WTC11 (cell line): ENCODE measurements around the gene BLCAP. TPM values are rescaled to one million over a fixed set of nuclear protein-coding genes. Genes with fewer than 3 reads are reported as not detected.

ENCODE experiments used
- ATAC-seq: fragments of 200-7000 bp; cut with Tn5 transposase; 2 replicates; pipeline ENCODE4 v1.10.0; 2021; ENCODE audit warnings: mild to moderate bottlenecking, moderate library complexity
- CTCF ChIA-PET: fragments of 300-600 bp; sonication (Branson Sonifier 250); formaldehyde crosslinking; loops from one replicate; lab custom pipeline; 2021; ENCODE audit warnings: antibody characterized with exemption; lab: Charles Lee
- POLR2A ChIA-PET: fragments of 350-600 bp; sonication (Branson Sonifier 250); formaldehyde crosslinking; loops from one replicate; lab custom pipeline; 2021; ENCODE audit warnings: antibody characterized with exemption; lab: Charles Lee
- DNase-seq: peaks from one replicate; pipeline ENCODE4 v3.0.0; 2021; ENCODE audit warnings: low spot score
- H3K27ac Mint-ChIP-seq: 2 replicates; pipeline ENCODE4 v1.8.0; 2021; ENCODE audit warnings: mixed read lengths
- H3K27me3 Mint-ChIP-seq: 2 replicates; pipeline ENCODE4 v1.8.0; 2021; ENCODE audit warnings: low read depth, mild to moderate bottlenecking, moderate library complexity, mixed read lengths
- H3K36me3 Mint-ChIP-seq: 2 replicates; pipeline ENCODE4 v1.8.0; 2021; ENCODE audit warnings: mixed read lengths
- H3K4me1 Mint-ChIP-seq: 2 replicates; pipeline ENCODE4 v1.8.0; 2022; ENCODE audit warnings: mixed read lengths
- H3K4me3 Mint-ChIP-seq: 2 replicates; pipeline ENCODE4 v1.8.0; 2021; ENCODE audit warnings: mild to moderate bottlenecking, moderate library complexity, mixed read lengths
- H3K9me3 Mint-ChIP-seq: 2 replicates; pipeline ENCODE4 v1.8.0; 2021; ENCODE audit warnings: mixed read lengths
- AR ChIP-seq: fragments of 250-450 bp; sonication (Bioruptor Pico); IDR thresholded peaks from 2 replicates; pipeline ENCODE4 v1.9.0; 2021; ENCODE audit warnings: mild to moderate bottlenecking
- ATF6 ChIP-seq: sonication (generic); formaldehyde crosslinking; IDR thresholded peaks from 2 replicates; pipeline ENCODE4 v1.8.1; 2023; ENCODE audit warnings: mild to moderate bottlenecking, missing genetic modification reagents
- CREM ChIP-seq: sonication (generic); formaldehyde crosslinking; IDR thresholded peaks from 2 replicates; pipeline ENCODE4 v1.8.1; 2022; ENCODE audit warnings: mild to moderate bottlenecking, missing genetic modification reagents, moderate library complexity
- CTCF ChIP-seq: fragments of 200-600 bp; IDR thresholded peaks from 2 replicates; pipeline ENCODE4 v1.8.0; 2022; ENCODE audit warnings: antibody characterized with exemption
- E2F4 ChIP-seq: sonication (generic); formaldehyde crosslinking; IDR thresholded peaks from 2 replicates; pipeline ENCODE4 v1.8.1; 2022; ENCODE audit warnings: low read depth, mild to moderate bottlenecking, moderate library complexity, missing genetic modification reagents, borderline replicate concordance
- FOXP1 ChIP-seq: sonication (generic); formaldehyde crosslinking; IDR thresholded peaks from 2 replicates; pipeline ENCODE4 v1.8.0; 2022; ENCODE audit warnings: missing genetic modification reagents, mild to moderate bottlenecking, moderate library complexity, borderline replicate concordance
- FOXP4 ChIP-seq: sonication (generic); formaldehyde crosslinking; IDR thresholded peaks from 2 replicates; pipeline ENCODE4 v1.8.0; 2022; ENCODE audit warnings: mild to moderate bottlenecking, missing genetic modification reagents
- GRHL2 ChIP-seq: fragments of 250-450 bp; sonication (Bioruptor Pico); IDR thresholded peaks from 2 replicates; pipeline ENCODE4 v1.8.0; 2022; ENCODE audit warnings: mild to moderate bottlenecking, moderate library complexity; ENCODE audit not compliant: insufficient replicate concordance, severe bottlenecking
- GTF2I ChIP-seq: fragments of 250-450 bp; sonication (Bioruptor Pico); conservative IDR thresholded peaks from 2 replicates; pipeline ENCODE4 v1.4.0; 2021; ENCODE audit warnings: mild to moderate bottlenecking
- IRF1 ChIP-seq: sonication (generic); formaldehyde crosslinking; IDR thresholded peaks from 2 replicates; pipeline ENCODE4 v1.8.0; 2023; ENCODE audit warnings: missing genetic modification reagents
- JUN ChIP-seq: sonication (generic); formaldehyde crosslinking; IDR thresholded peaks from 2 replicates; pipeline ENCODE4 v1.8.0; 2023; ENCODE audit warnings: mild to moderate bottlenecking, missing genetic modification reagents
- OVOL2 ChIP-seq: fragments of 250-450 bp; sonication (Bioruptor Pico); IDR thresholded peaks from 2 replicates; pipeline ENCODE4 v1.9.0; 2021; ENCODE audit warnings: mild to moderate bottlenecking, borderline replicate concordance
- SOX15 ChIP-seq: fragments of 250-450 bp; sonication (Bioruptor Pico); IDR thresholded peaks from 2 replicates; pipeline ENCODE4 v1.9.0; 2021; ENCODE audit warnings: mild to moderate bottlenecking
- STAT6 ChIP-seq: sonication (generic); formaldehyde crosslinking; conservative IDR thresholded peaks from 2 replicates; pipeline ENCODE4 v1.8.1; 2023; ENCODE audit warnings: mild to moderate bottlenecking, low read depth, missing genetic modification reagents, moderate library complexity
- TEAD1 ChIP-seq: sonication (generic); formaldehyde crosslinking; IDR thresholded peaks from 2 replicates; pipeline ENCODE4 v1.8.0; 2022; ENCODE audit warnings: mild to moderate bottlenecking, missing genetic modification reagents
- USF1 ChIP-seq: sonication (generic); formaldehyde crosslinking; IDR thresholded peaks from 2 replicates; pipeline ENCODE4 v1.8.0; 2022; ENCODE audit warnings: mild to moderate bottlenecking, missing genetic modification reagents
- ZBTB21 ChIP-seq: sonication (generic); formaldehyde crosslinking; IDR thresholded peaks from 2 replicates; pipeline ENCODE4 v1.8.1; 2023; ENCODE audit warnings: mild to moderate bottlenecking, missing genetic modification reagents, borderline replicate concordance
- ZNF138 ChIP-seq: sonication (generic); formaldehyde crosslinking; conservative IDR thresholded peaks from 2 replicates; pipeline ENCODE4 v1.8.1; 2022; ENCODE audit warnings: mild to moderate bottlenecking, moderate library complexity, missing genetic modification reagents
- ZNF219 ChIP-seq: sonication (generic); formaldehyde crosslinking; IDR thresholded peaks from 2 replicates; pipeline ENCODE4 v1.8.0; 2023; ENCODE audit warnings: missing genetic modification reagents, mild to moderate bottlenecking, borderline replicate concordance
- ZNF232 ChIP-seq: sonication (generic); formaldehyde crosslinking; IDR thresholded peaks from 2 replicates; pipeline ENCODE4 v1.8.0; 2022; ENCODE audit warnings: mild to moderate bottlenecking, missing genetic modification reagents
- ZNF317 ChIP-seq: sonication (generic); formaldehyde crosslinking; IDR thresholded peaks from 2 replicates; pipeline ENCODE4 v1.8.1; 2023; ENCODE audit warnings: low read depth, mild to moderate bottlenecking, moderate library complexity, missing genetic modification reagents, borderline replicate concordance
- total RNA-seq: library from RNA; stranded (reverse); gene quantifications from 3 replicates; pipeline ENCODE4 v1.2.3, GENCODE V29; 2021

BLCAP gene
- total RNA-seq, 1 experiment from 2014 or later, result 85.6 TPM

GRCh38 chr20:37559312-37560027 lies 31.8 kb upstream of the BLCAP start (continued):
- TF ChIP-seq AR (CRISPR knock-in tag), result no peak
- TF ChIP-seq OVOL2, result no peak
- no peak for TF ChIP-seq TEAD1 (CRISPR knock-in tag)
- no peak for TF ChIP-seq ZNF138 (CRISPR knock-in tag)
- no peak for TF ChIP-seq ZNF219
- TF ChIP-seq IRF1 (CRISPR knock-in tag), result no peak
- no peak for TF ChIP-seq CREM (CRISPR knock-in tag)
- TF ChIP-seq SOX15 (CRISPR knock-in tag), result no peak
- TF ChIP-seq GTF2I (CRISPR knock-in tag), result no peak

GRCh38 chr20:37558779-37559178 lies 31.1 kb upstream of the BLCAP start:
- H3K4me3 Mint-ChIP-seq, result no peak overlapping the region
- H3K9me3 Mint-ChIP-seq, result no peaks in the 10 kb centered on the region
- no peak overlapping the region for H3K27ac Mint-ChIP-seq
- ChIA-PET POLR2A (no interaction called here), CTCF (interaction anchor here (0.5 kb wide), 2 partner anchors 224 to 310 kb away, joined by 3 read pairs; no protein-coding TSS in a partner anchor)
- 0 out of 2 replicates have a peak, but pooled peaks cover 3% of the 10 kb centered on the region for H3K4me1 Mint-ChIP-seq
- H3K27me3 Mint-ChIP-seq, result no peaks in the 10 kb centered on the region
- H3K36me3 Mint-ChIP-seq, result no peaks in the 10 kb centered on the region
- DNase-seq, result no peak
- ATAC-seq, result no peak
- TF ChIP-seq FOXP4 (CRISPR knock-in tag) (no peak), FOXP1 (no peak), GRHL2 (CRISPR knock-in tag) (no peak), ZBTB21 (CRISPR knock-in tag) (no peak), STAT6 (CRISPR knock-in tag) (no peak), ZNF317 (CRISPR knock-in tag) (no peak), JUN (no peak), ZNF232 (no peak), CTCF (no peak), E2F4 (CRISPR knock-in tag) (no peak), USF1 (CRISPR knock-in tag) (no peak), ATF6 (CRISPR knock-in tag) (no peak)
